ENCODE measurements around the gene EPB41L2.
"Not testable (repeated sequence)": the region's sequence is repeated elsewhere in the genome, so short reads cannot be mapped to it uniquely, and the experiment has no call there.

The EPB41L2 gene

DNA sequence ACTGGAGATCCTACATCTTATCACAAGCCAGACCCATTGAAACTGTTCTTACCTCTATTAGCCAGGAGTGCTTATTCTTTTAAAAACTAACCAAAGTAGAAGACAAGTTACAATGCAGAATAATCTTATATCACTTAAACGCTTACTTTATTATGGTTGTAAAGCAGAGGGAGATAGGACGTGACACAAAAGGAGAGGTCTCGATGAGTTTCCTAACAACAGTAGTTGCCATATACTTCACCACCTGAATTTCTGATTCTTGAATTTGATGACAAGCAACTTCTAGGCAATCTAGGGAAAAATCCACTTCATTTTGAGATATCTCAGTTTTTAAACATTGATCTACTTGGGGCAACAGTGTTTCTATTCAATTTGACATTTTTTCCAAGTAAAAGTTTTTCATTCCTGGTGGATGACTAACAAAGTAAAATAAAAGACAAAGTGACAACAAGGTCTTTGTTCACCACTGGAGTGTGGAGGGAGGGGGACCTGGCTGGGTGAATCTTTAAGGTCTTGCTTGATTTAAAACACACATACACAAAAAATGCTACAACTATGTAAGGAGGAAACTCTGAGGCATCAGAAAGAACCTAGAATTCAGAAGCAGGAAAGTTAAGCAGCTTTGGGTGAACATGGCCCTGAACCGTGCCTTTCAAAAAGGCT, 125.0 kb downstream of the EPB41L2 start:
- DNase-seq: no peak

DNA sequence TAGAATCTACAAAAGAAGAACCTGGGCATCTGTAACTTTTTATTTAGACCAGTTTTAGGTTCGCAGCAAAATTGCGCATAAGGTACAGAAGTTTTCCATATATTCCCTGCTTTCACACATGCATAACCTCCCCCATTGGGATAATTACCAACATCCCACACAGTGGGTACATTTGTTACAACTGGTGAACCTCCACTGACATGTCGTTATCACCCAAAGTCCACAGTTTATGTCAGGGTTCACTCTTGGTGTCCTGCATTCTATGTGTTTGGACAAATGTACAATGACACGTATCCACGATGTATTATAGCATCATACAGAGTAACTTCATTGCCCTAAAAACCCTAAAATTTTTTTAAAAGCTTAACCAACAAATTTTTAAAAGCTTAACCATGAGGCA, 126.1 kb downstream of the EPB41L2 start:
- no peak for DNase-seq

GRCh38 chr6:130935978-130936377, 127.1 kb downstream of the EPB41L2 start:
- no peak for DNase-seq

DNA sequence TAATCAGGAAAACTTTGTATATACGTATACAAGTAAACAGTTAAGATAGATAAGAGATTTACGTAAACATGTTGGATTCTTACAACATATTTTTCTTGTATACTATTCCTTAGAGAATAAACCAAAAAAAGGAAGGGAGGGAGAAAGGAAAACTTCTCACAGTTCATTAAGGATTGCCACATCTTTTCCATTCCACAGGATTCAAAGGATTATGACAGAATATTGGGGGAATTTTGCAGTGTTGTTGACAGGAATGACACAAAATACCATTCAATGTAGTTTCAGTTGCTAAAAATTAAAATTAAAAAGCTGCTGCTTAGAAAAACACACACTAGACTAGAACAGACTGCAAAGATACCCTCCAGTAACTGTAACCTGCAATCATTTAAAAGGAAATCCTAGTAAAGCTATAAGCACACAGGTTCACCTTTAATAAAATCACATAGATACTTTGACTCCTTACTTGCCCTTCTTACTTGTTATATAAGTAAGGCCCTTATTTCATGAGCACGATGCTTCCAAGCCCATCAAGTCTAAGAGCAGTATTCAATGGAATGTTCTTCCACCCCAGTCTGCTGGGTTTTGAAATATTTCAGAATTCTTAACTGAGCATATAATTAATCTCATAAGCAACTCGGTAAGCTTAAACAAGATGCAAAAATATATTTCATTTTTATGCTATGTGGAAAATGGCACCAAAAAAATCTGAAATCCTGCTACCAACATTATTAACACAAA, 128.0 kb downstream of the EPB41L2 start:
- DNase-seq: no peak

DNA sequence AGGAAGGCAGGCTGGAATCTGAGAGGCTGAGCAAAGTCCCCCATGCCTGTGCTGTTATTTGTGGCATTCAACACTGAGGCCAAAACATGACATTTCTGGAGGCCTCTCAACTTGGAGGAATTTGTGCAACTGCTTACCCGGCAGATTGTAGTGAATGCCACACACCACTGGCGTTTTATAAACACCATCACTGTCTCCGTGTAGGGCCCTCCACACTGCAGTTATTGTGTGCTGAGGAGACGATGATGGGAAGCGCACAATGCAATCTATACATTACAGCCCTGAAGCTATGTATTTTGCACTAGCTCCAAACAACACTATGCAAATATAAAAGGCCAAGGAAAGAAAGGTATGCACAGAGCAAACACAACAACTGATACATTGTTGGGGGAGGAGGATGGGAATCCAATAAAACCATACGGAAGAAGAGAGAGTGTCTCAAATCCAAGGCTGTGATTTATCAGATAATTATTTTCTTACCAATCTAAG, 129.3 kb downstream of the EPB41L2 start:
- DNase-seq: no peak

DNA sequence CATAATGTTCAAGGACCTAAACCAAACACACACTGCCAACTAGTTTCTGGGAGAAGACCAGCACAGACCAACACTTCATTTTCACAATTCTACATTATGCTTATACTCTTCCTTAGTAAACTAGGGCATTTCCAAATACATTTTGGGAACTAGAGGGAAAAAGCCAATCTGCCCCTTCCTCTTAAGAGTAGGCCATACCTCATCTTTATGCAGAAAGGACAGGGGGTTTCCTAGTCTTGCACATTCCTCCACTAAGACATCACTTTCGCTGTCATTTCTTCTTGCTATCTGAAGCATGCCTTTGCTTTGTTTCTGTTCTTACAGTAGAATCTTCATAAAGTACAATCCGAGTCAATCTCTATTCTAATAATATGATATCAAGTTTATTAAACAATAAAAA, 130.1 kb downstream of the EPB41L2 start:
- DNase-seq: no peak

GRCh38 chr6:130932438-130932837, 130.6 kb downstream of the EPB41L2 start:
- no peak for DNase-seq

GRCh38 chr6:130931683-130932082, 131.4 kb downstream of the EPB41L2 start:
- DNase-seq: no peak

DNA sequence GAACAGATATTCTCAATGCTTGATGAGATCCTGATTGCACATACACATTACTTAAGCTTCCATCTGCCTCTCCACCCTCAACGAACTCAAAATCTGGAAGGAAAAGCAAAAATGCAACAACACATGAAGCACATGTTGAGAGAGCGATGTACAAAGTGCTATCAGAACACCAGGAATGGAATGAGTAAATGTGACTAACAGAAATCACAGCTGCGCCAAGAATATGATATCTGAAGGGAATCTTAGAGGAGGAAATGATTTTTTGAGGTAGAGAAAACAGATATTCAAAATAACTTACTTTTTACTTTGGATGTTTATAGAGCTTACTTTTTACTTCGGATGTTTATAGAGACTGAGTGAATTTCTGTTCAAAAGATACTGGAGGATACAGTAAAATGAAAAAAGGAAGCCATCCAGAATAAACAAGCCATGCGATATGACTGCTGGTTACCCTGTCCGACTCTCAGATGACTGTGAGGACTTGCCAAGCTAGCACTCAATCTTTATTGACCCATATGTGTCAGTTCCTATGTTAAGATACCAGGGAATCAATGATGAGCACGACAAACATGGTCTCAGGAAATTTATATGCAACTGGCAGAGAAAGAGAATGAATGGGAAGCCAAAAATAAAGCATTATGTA, 133.9 kb downstream of the EPB41L2 start:
- DNase-seq: no peak

GRCh38 chr6:130928158-130928912, 134.7 kb downstream of the EPB41L2 start:
- no peak for DNase-seq

DNA sequence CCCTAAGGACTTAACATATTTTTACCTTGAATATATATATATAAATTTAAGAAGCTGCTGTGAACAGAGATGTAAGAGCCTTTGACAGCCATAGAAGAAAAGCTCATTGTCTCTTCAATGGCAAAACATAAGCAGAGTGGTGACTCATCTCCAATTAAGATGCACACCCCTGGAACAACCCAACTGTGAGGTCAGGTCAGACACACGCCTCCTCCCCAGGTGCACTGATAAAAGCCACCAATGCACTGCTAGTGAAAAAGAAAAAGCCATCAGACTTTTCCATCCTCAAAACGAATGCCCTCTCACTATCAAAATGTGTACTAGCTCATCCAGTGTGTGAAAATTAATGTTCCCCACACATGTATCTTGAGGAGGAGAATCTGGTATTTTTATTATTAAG, 135.7 kb downstream of the EPB41L2 start:
- no peak for DNase-seq

DNA sequence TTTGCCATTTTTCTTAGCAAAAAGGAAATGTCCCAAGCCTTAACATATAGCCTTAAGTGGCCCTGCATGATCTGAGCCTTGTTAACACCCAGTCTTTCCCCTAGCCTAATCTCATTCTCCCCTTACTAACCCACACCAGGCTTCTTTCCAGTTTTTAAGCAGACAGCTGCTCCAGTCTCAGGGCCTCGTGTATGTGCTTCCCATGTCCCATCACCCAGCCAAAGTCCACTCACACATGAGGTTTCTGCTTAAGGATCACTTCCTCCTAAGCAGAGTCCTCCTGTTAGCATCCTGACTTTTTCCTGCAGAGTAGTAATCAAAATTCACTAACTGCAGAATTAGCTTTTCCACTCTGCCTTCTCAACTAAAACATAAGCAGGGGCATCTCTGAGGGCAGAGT, 139.7 kb downstream of the EPB41L2 start:
- DNase-seq: no peak

DNA sequence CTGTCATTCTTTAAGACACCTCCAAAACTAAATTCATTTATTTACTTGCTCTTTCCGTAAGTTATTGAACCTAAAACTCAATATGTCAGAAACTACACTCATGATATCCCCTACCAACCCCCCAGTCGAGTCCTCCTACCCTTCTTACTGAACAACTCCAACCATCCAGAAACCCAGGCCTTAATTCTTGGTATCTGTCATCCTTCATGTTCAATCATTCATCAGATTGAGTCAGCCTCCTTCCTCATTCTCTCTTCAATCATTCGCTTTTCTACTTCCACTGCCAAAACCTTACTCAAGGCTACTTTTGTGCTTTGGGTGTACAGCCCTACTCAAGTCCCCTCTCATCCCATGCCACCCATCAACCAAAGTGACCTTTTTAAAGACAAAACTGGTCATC, 140.1 kb downstream of the EPB41L2 start:
- DNase-seq: no peak

DNA sequence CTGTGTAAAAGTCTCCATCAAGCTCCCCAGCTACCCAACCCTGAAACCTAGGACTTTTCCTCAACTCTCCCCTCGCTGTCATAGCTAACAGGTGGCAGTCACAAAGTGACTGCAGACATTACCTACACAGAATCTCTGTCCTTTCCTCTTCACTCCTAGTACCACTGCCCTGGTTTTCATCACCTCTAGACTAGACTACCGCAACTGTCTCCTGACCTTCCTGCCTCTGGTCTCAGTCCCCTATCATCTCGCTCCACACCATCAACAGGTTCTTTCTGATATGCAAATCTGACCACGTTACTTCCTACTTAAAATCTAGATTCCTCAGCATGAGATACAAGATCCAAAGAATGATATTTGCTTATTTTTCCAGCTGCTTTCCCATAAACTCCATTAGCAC, 142.1 kb downstream of the EPB41L2 start:
- no peak for DNase-seq

GRCh38 chr6:130918171-130918570, 144.9 kb downstream of the EPB41L2 start:
- DNase-seq: no peak

DNA sequence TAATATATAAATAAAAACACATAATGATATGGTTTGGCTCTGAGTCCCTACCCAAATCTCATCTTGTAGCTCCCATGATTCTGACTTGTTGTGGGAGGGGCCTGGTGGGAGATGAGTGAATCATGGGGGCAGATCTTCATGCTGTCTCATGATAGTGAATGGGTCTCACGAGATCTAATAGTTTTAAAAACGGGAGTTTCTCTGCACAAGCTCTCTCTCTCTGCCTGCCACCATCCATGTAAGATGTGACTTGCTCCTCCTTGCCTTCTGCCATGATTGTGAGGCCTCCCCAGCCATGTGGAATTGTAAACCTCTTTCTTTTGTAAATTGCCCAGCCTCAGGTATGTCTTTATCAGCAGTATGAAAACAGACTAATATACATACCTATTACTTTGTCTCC, 147.4 kb downstream of the EPB41L2 start:
- not testable (repeated sequence) for DNase-seq

GRCh38 chr6:130913120-130913519, 149.9 kb downstream of the EPB41L2 start:
- no peak for DNase-seq

- no peak for DNase-seq
Measured at GRCh38 chr6:130912434-130912833, 150.6 kb downstream of the EPB41L2 start.

GRCh38 chr6:130908958-130909357, 154.1 kb downstream of the EPB41L2 start:
- DNase-seq: no peak

GRCh38 chr6:130908188-130908587, 154.9 kb downstream of the EPB41L2 start:
- no peak for DNase-seq

- DNase-seq: no peak
Measured at GRCh38 chr6:130907687-130908086, 155.4 kb downstream of the EPB41L2 start.

- no peak for DNase-seq
Measured at GRCh38 chr6:130906736-130907381, 156.2 kb downstream of the EPB41L2 start.

DNA sequence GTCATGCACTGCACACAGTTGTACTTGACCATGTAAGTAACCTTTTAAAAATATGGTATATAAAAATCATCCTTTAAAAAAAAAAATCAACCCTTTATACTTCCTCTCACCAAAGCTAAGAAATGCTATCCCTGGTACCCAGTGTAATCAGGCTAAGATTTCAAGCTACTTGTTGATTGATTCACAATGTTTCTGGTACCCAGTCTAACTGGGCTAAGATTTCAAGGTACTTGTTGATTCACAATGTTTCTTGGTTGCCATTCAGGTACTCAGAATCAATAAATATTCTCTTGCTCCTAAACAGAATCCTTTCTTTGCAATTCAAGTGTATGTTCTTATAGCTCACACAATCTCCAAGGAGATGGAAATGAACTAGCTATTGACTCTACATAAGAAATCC, 159.4 kb downstream of the EPB41L2 start:
- no peak for DNase-seq

Measured in NK-92 treated with Interleukin-12 subunit alpha and Interleukin-12 subunit beta, amount 100 ng/mL, for 24 hours (cell line).